ENCODE data around the gene NPAS2.

The NPAS2 gene

GRCh38 chr2:100924520-100925451 lies 104.8 kb downstream of the NPAS2 start:
- H3K4me3 ChIP-seq (ENCODE audit: low read depth, low read length): no peak overlapping the region; the same call in 1 of the 2 replicates
- DNase-seq (ENCODE audit: low read depth): peak; percentile 21
- TF ChIP-seq, protein P1, sequence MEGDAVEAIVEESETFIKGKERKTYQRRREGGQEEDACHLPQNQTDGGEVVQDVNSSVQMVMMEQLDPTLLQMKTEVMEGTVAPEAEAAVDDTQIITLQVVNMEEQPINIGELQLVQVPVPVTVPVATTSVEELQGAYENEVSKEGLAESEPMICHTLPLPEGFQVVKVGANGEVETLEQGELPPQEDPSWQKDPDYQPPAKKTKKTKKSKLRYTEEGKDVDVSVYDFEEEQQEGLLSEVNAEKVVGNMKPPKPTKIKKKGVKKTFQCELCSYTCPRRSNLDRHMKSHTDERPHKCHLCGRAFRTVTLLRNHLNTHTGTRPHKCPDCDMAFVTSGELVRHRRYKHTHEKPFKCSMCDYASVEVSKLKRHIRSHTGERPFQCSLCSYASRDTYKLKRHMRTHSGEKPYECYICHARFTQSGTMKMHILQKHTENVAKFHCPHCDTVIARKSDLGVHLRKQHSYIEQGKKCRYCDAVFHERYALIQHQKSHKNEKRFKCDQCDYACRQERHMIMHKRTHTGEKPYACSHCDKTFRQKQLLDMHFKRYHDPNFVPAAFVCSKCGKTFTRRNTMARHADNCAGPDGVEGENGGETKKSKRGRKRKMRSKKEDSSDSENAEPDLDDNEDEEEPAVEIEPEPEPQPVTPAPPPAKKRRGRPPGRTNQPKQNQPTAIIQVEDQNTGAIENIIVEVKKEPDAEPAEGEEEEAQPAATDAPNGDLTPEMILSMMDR (IDR thresholded peaks at IDR 0.05; ENCODE audit: low read depth, low read length, missing control alignments): no peak

DNA sequence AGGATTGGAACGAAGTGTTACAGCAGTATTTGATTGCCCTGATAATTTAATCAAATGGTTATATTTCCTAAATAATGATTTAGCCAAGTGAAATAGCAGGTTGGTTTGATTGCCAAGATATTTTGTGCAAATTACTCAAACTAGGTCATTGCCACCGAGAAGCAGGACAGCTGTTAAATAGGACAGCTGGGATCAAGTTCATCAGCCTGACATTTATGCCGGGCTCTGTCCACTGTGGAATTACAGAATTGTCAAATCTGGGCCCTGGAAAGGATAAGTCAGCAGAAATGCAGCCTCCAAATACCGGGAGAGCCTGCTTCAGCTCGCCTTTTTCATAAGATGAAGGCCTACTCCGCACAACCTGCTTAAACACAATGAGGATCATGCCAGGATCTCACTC lies 108.3 kb downstream of the NPAS2 start:
- no peak overlapping the region for H3K4me3 ChIP-seq (ENCODE audit: low read depth, low read length)
- no peak for DNase-seq (ENCODE audit: low read depth)
- TF ChIP-seq, protein P1 (IDR thresholded peaks at IDR 0.05; ENCODE audit: low read depth, low read length, missing control alignments): no peak

DNA sequence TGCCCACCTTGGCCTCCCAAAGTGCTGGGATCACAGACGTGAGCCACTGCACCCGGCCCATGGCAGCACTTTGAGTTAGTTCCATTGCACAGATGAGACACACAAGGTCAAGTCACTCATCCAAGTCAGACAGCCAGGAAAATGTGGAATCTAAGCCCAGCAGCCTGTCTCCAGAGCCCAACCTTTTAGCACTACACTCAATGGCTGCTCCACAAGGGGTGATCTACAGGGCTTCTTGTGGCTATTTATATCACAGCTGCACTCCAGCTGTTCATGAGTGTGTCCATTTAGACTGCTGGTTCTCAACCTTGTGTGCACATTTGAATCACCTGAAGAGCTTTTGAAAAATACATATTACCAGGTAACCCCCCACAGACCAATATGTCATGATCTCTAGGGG lies 109.2 kb downstream of the NPAS2 start:
- H3K4me3 ChIP-seq (ENCODE audit: low read depth, low read length): no peak overlapping the region
- TF ChIP-seq, protein P1 (IDR thresholded peaks at IDR 0.05; ENCODE audit: low read depth, low read length, missing control alignments): no peak
- DNase-seq (ENCODE audit: low read depth): no peak

- no peak for DNase-seq (ENCODE audit: low read depth)
- no peak overlapping the region for H3K4me3 ChIP-seq (ENCODE audit: low read depth, low read length)
- TF ChIP-seq, protein P1 (IDR thresholded peaks at IDR 0.05; ENCODE audit: low read depth, low read length, missing control alignments): no peak
These were observed 114.8 kb downstream of the NPAS2 start for GRCh38 chr2:100934504-100935371.

DNA sequence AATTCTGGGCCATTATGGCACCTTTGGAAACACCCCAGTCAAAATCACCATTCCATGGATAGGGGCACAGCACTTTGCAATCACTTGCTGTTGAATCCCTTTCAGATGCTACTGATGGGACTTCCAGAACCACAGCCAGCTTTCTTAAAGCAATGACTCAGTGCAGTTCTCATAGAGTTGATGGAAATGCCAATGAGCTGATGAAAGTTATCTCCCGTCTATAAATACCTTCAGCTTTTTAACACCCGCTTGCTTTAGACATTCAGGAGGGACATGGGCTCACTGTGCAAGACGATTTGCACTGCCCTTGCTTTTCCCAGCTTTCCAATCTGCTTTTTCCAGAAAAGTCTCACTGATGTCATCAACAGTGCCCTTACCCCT lies 115.4 kb downstream of the NPAS2 start:
- no peak overlapping the region for H3K4me3 ChIP-seq (ENCODE audit: low read depth, low read length)
- no peak for DNase-seq (ENCODE audit: low read depth)
- TF ChIP-seq, protein P1 (IDR thresholded peaks at IDR 0.05; ENCODE audit: low read depth, low read length, missing control alignments): no peak

DNA sequence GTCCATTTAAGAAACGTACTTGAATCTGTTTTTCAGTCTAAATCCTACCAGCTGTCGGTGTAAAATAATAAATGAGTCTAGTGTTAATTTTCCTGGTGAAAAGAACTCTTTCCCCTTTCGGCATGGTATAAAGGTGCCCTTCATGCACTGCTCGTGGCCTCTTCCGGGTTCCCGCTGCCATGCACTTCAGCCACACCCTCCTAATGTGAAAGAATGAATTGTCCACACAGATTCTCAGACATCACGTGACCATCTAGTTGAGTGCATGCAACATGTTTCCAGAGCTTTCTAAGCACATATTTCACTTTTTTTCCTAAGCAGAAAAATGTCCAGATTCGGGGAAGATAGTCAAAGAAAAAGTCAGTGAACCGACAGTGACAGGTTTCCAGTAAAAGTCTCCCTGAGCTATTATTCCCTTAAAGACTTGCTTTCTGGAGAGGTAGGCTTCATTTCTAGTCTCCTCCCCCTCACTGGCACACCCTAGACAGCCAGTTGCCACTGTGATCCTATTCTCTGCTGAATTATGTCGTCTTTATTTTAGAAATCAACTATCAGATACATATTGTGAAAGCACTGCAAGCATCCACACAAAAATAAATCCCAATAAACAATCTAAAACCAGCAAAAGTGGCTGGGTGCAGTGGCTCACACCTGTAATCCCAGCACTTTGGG lies 116.3 kb downstream of the NPAS2 start:
- no peak overlapping the region for H3K4me3 ChIP-seq (ENCODE audit: low read depth, low read length)
- TF ChIP-seq, protein P1 (IDR thresholded peaks at IDR 0.05; ENCODE audit: low read depth, low read length, missing control alignments): no peak
- DNase-seq (ENCODE audit: low read depth): no peak
